MM.1S (cell line): ENCODE measurements around the gene LAX1.

Source experiments
- DNase-seq: peaks from one replicate; pipeline ENCODE4 v3.0.0-alpha.2; 2015
- H2AFZ ChIP-seq: fragments of 300-600 bp; sonication (generic); 2 replicates; pipeline ENCODE4 v1.6.0; 2016; ENCODE audit warnings: antibody characterized with exemption, low read length
- H3F3A ChIP-seq: fragments of 300-600 bp; sonication (generic); 2 replicates; pipeline ENCODE4 v1.6.1; 2016; ENCODE audit warnings: mild to moderate bottlenecking, antibody characterized with exemption, low read length, moderate library complexity, mixed read lengths; ENCODE audit not compliant: insufficient read depth
- H3K27ac ChIP-seq: fragments of 300-600 bp; sonication (generic); 2 replicates; pipeline ENCODE4 v1.5.1; 2016; ENCODE audit warnings: mild to moderate bottlenecking, low read length
- H3K27me3 ChIP-seq: fragments of 300-600 bp; sonication (generic); replicated peaks from 2 replicates; pipeline ENCODE4 v1.6.0; 2016; ENCODE audit warnings: low read length; ENCODE audit not compliant: insufficient read depth
- H3K36me3 ChIP-seq: fragments of 300-600 bp; sonication (generic); replicated peaks from 2 replicates; pipeline ENCODE4 v1.6.1; 2016; ENCODE audit warnings: mild to moderate bottlenecking, low read length, mixed read lengths; ENCODE audit not compliant: insufficient read depth
- H3K4me1 ChIP-seq: fragments of 300-600 bp; sonication (generic); 2 replicates; pipeline ENCODE4 v1.6.1; 2016; ENCODE audit warnings: low read length, mixed read lengths
- H3K4me2 ChIP-seq: fragments of 300-600 bp; sonication (generic); 2 replicates; pipeline ENCODE4 v1.6.0; 2016; ENCODE audit warnings: low read depth, low read length
- H3K4me3 ChIP-seq: fragments of 300-600 bp; sonication (generic); 2 replicates; pipeline ENCODE4 v1.5.1; 2016; ENCODE audit warnings: low read length, mixed read lengths
- H3K79me2 ChIP-seq: fragments of 300-600 bp; sonication (generic); 2 replicates; pipeline ENCODE4 v1.6.1; 2016; ENCODE audit warnings: mixed run types, low read length, mixed read lengths
- H3K9ac ChIP-seq: fragments of 300-600 bp; sonication (generic); 2 replicates; pipeline ENCODE4 v1.6.1; 2016; ENCODE audit warnings: low read length, mixed read lengths
- H3K9me2 ChIP-seq: fragments of 300-600 bp; sonication (generic); replicated peaks from 2 replicates; pipeline ENCODE4 v1.6.1; 2016; ENCODE audit warnings: mild to moderate bottlenecking, low read length, mixed read lengths; ENCODE audit not compliant: insufficient read depth
- H3K9me3 ChIP-seq: fragments of 300-600 bp; sonication (generic); replicated peaks from 2 replicates; pipeline ENCODE4 v1.6.1; 2016; ENCODE audit warnings: mild to moderate bottlenecking, low read length, mixed read lengths; ENCODE audit not compliant: insufficient read depth
- H4K20me1 ChIP-seq: fragments of 300-600 bp; sonication (generic); 2 replicates; pipeline ENCODE4 v1.6.1; 2016; ENCODE audit warnings: mild to moderate bottlenecking, low read length, moderate library complexity, mixed read lengths; ENCODE audit not compliant: insufficient read depth
- CTCF ChIP-seq: fragments of 300-600 bp; sonication (generic); IDR thresholded peaks from 2 replicates; pipeline ENCODE4 v1.5.1; 2016; ENCODE audit warnings: antibody characterized with exemption, low read length, mixed read lengths
- EZH2 ChIP-seq: fragments of 300-600 bp; sonication (generic); optimal IDR thresholded peaks from 2 replicates; pipeline ENCODE3; 2017; ENCODE audit warnings: low read depth, mild to moderate bottlenecking, antibody characterized with exemption, low read length, mixed read lengths
- EZH2phosphoT487 ChIP-seq: fragments of 300-600 bp; sonication (generic); IDR thresholded peaks from 2 replicates; pipeline ENCODE4 v1.6.1; 2018; ENCODE audit warnings: antibody characterized with exemption, low read length

Gene LAX1

GRCh38 chr1:203776636-203777035 lies 11.7 kb downstream of the LAX1 start:
- Histone ChIP-seq H3K36me3 (peaks cover 29% of the 10 kb centered on the region), H3K4me2 (no peak overlapping the region)
- peak; percentile 28 for DNase-seq

GRCh38 chr1:203777596-203777995 lies 12.6 kb downstream of the LAX1 start:
- no peak for DNase-seq
- H3K9ac ChIP-seq = no peak overlapping the region
- H3K9me2 ChIP-seq = no peaks in the 10 kb centered on the region
- H3F3A ChIP-seq = peaks cover 14% of the 10 kb centered on the region; the same call in 1 of the 2 replicates
- no peak overlapping the region for H3K4me2 ChIP-seq
- H3K36me3 ChIP-seq = peaks cover 23% of the 10 kb centered on the region
- no peaks in the 10 kb centered on the region for H3K27me3 ChIP-seq
- no peaks in the 10 kb centered on the region; the same call in 1 of the 2 replicates for H3K79me2 ChIP-seq
- no peaks in the 10 kb centered on the region for H3K9me3 ChIP-seq
- H4K20me1 ChIP-seq = no peaks in the 10 kb centered on the region
- TF ChIP-seq EZH2phosphoT487 = no peak
- no peak for TF ChIP-seq EZH2
- TF ChIP-seq CTCF = no peak
- no peak overlapping the region for H2AFZ ChIP-seq
- H3K4me3 ChIP-seq = no peak overlapping the region
- H3K4me1 ChIP-seq = no peaks in the 10 kb centered on the region
- no peak overlapping the region for H3K27ac ChIP-seq

More at GRCh38 chr1:203776636-203777035, 11.7 kb downstream of the LAX1 start:
- Histone ChIP-seq H3K9me2 (no peaks in the 10 kb centered on the region), H3K27me3 (no peaks in the 10 kb centered on the region), H4K20me1 (no peaks in the 10 kb centered on the region), H2AFZ (no peak overlapping the region), H3K4me3 (no peak overlapping the region), H3K27ac (no peak overlapping the region), H3F3A (peaks cover 14% of the 10 kb centered on the region; the same call in 1 of the 2 replicates), H3K4me1 (no peaks in the 10 kb centered on the region), H3K79me2 (peaks cover 3% of the 10 kb centered on the region), H3K9me3 (no peaks in the 10 kb centered on the region), H3K9ac (no peak overlapping the region)
- TF ChIP-seq EZH2 = no peak
- peak; percentile 31; the same call in 1 of the 2 replicates for TF ChIP-seq CTCF

GRCh38 chr1:203778146-203778545 lies 13.2 kb downstream of the LAX1 start:
- no peak overlapping the region for H3K9ac ChIP-seq
- no peaks in the 10 kb centered on the region for H4K20me1 ChIP-seq
- H3K27ac ChIP-seq = no peak overlapping the region
- no peaks in the 10 kb centered on the region; the same call in 1 of the 2 replicates for H3K79me2 ChIP-seq
- no peak for DNase-seq
- no peak overlapping the region for H3K4me3 ChIP-seq
- TF ChIP-seq CTCF (no peak), EZH2phosphoT487 (no peak), EZH2 (no peak)
- no peaks in the 10 kb centered on the region for H3K4me1 ChIP-seq
- no peaks in the 10 kb centered on the region for H3K27me3 ChIP-seq
- H3F3A ChIP-seq = peaks cover 14% of the 10 kb centered on the region; the same call in 1 of the 2 replicates
- no peaks in the 10 kb centered on the region for H3K9me3 ChIP-seq
- H3K9me2 ChIP-seq = no peaks in the 10 kb centered on the region
- no peak overlapping the region for H2AFZ ChIP-seq
- peaks cover 18% of the 10 kb centered on the region for H3K36me3 ChIP-seq
- H3K4me2 ChIP-seq = no peak overlapping the region
